ENCODE results near the gene ADRM1. TPM values are rescaled to one million over a fixed set of nuclear protein-coding genes. Genes with fewer than 3 reads are reported as not detected.

Gene ADRM1
- polyA plus RNA-seq, 2 donors: 84.9 to 117 TPM

GRCh38 chr20:62286493-62287064 is 16.2 kb upstream of the ADRM1 start:
- Histone ChIP-seq H3K27me3 (ENCODE audit: control insufficient read depth in 1 of 2, insufficient read depth in 2 of 2, low read length in 2 of 2) (no peaks in the 10 kb centered on the region), H3K4me3 (ENCODE audit: low read depth in 1 of 2, low read length in 2 of 2) (no peak overlapping the region), H3K9me3 (ENCODE audit: control insufficient read depth in 2 of 2, insufficient read depth in 1 of 2, low read depth in 1 of 2, low read length in 1 of 2) (no peaks in the 10 kb centered on the region), H3K4me1 (ENCODE audit: control insufficient read depth in 2 of 2, insufficient read depth in 2 of 2, low read length in 1 of 2) (peaks cover 0 to 2% of the 10 kb centered on the region in 2 donors), H3K27ac (ENCODE audit: low read depth in 2 of 2, low read length in 1 of 2) (no peak overlapping the region), H3K36me3 (ENCODE audit: control insufficient read depth in 2 of 2, insufficient read depth in 2 of 2, low read length in 1 of 2) (peaks cover 18 to 56% of the 10 kb centered on the region in 2 donors)
- WGBS, 2 donors: 88 to 91% methylated on average over 25 of the region's 25 CpGs

GRCh38 chr20:62287129-62287528 is 15.7 kb upstream of the ADRM1 start:
- 86 to 87% methylated on average over 6 of the region's 6 CpGs for WGBS, 2 donors
- Histone ChIP-seq H3K4me3 (ENCODE audit: low read depth in 1 of 2, low read length in 2 of 2) (no peak overlapping the region), H3K9me3 (ENCODE audit: control insufficient read depth in 2 of 2, insufficient read depth in 1 of 2, low read depth in 1 of 2, low read length in 1 of 2) (no peaks in the 10 kb centered on the region), H3K36me3 (ENCODE audit: control insufficient read depth in 2 of 2, insufficient read depth in 2 of 2, low read length in 1 of 2) (peaks cover 20 to 55% of the 10 kb centered on the region in 2 donors), H3K4me1 (ENCODE audit: control insufficient read depth in 2 of 2, insufficient read depth in 2 of 2, low read length in 1 of 2) (peaks cover 0 to 2% of the 10 kb centered on the region in 2 donors), H3K27me3 (ENCODE audit: control insufficient read depth in 1 of 2, insufficient read depth in 2 of 2, low read length in 2 of 2) (no peaks in the 10 kb centered on the region), H3K27ac (ENCODE audit: low read depth in 2 of 2, low read length in 1 of 2) (no peak overlapping the region)

GRCh38 chr20:62287759-62288534 is 14.8 kb upstream of the ADRM1 start:
- Histone ChIP-seq H3K27me3 (ENCODE audit: control insufficient read depth in 1 of 2, insufficient read depth in 2 of 2, low read length in 2 of 2) (no peaks in the 10 kb centered on the region), H3K27ac (ENCODE audit: low read depth in 2 of 2, low read length in 1 of 2) (no peak overlapping the region)
- WGBS, 2 donors: 77 to 81% methylated on average over 12 of the region's 12 CpGs

GRCh38 chr20:62288535-62289105 is 14.2 kb upstream of the ADRM1 start:
- H3K4me3 ChIP-seq (ENCODE audit: low read depth in 1 of 2, low read length in 2 of 2): no peak overlapping the region
- no peak overlapping the region for H3K27ac ChIP-seq (ENCODE audit: low read depth in 2 of 2, low read length in 1 of 2)
- no peaks in the 10 kb centered on the region for H3K9me3 ChIP-seq (ENCODE audit: control insufficient read depth in 2 of 2, insufficient read depth in 1 of 2, low read depth in 1 of 2, low read length in 1 of 2)
- peaks cover 0 to 2% of the 10 kb centered on the region in 2 donors for H3K4me1 ChIP-seq (ENCODE audit: control insufficient read depth in 2 of 2, insufficient read depth in 2 of 2, low read length in 1 of 2)
- no peaks in the 10 kb centered on the region for H3K27me3 ChIP-seq (ENCODE audit: control insufficient read depth in 1 of 2, insufficient read depth in 2 of 2, low read length in 2 of 2)
- 86 to 89% methylated on average over 15 of the region's 15 CpGs for WGBS, 2 donors
- H3K36me3 ChIP-seq (ENCODE audit: control insufficient read depth in 2 of 2, insufficient read depth in 2 of 2, low read length in 1 of 2): peaks cover 7 to 52% of the 10 kb centered on the region in 2 donors

More at GRCh38 chr20:62287759-62288534, 14.8 kb upstream of the ADRM1 start:
- H3K4me1 ChIP-seq (ENCODE audit: control insufficient read depth in 2 of 2, insufficient read depth in 2 of 2, low read length in 1 of 2): peaks cover 0 to 2% of the 10 kb centered on the region in 2 donors
- H3K4me3 ChIP-seq (ENCODE audit: low read depth in 1 of 2, low read length in 2 of 2): no peak overlapping the region
- H3K9me3 ChIP-seq (ENCODE audit: control insufficient read depth in 2 of 2, insufficient read depth in 1 of 2, low read depth in 1 of 2, low read length in 1 of 2): no peaks in the 10 kb centered on the region
- H3K36me3 ChIP-seq (ENCODE audit: control insufficient read depth in 2 of 2, insufficient read depth in 2 of 2, low read length in 1 of 2): peaks cover 14 to 56% of the 10 kb centered on the region in 2 donors

- 81 to 88% methylated on average over 14 of the region's 14 CpGs for WGBS, 2 donors
- Histone ChIP-seq H3K4me3 (ENCODE audit: low read depth in 1 of 2, low read length in 2 of 2) (no peak overlapping the region), H3K27me3 (ENCODE audit: control insufficient read depth in 1 of 2, insufficient read depth in 2 of 2, low read length in 2 of 2) (no peaks in the 10 kb centered on the region), H3K9me3 (ENCODE audit: control insufficient read depth in 2 of 2, insufficient read depth in 1 of 2, low read depth in 1 of 2, low read length in 1 of 2) (no peaks in the 10 kb centered on the region), H3K4me1 (ENCODE audit: control insufficient read depth in 2 of 2, insufficient read depth in 2 of 2, low read length in 1 of 2) (peaks cover 0 to 2% of the 10 kb centered on the region in 2 donors), H3K27ac (ENCODE audit: low read depth in 2 of 2, low read length in 1 of 2) (no peak overlapping the region), H3K36me3 (ENCODE audit: control insufficient read depth in 2 of 2, insufficient read depth in 2 of 2, low read length in 1 of 2) (peaks cover 7 to 49% of the 10 kb centered on the region in 2 donors)
Measured at GRCh38 chr20:62289131-62289530, 13.7 kb upstream of the ADRM1 start.

GRCh38 chr20:62289898-62290297 is 12.9 kb upstream of the ADRM1 start:
- 88 to 94% methylated on average over 8 of the region's 8 CpGs for WGBS, 2 donors
- Histone ChIP-seq H3K36me3 (ENCODE audit: control insufficient read depth in 2 of 2, insufficient read depth in 2 of 2, low read length in 1 of 2) (peaks cover 7 to 51% of the 10 kb centered on the region in 2 donors), H3K4me1 (ENCODE audit: control insufficient read depth in 2 of 2, insufficient read depth in 2 of 2, low read length in 1 of 2) (peaks cover 0 to 2% of the 10 kb centered on the region in 2 donors)

GRCh38 chr20:62291251-62292066 is 11.3 kb upstream of the ADRM1 start:
- H3K4me3 ChIP-seq (ENCODE audit: low read depth in 1 of 2, low read length in 2 of 2): no peak overlapping the region
- H3K9me3 ChIP-seq (ENCODE audit: control insufficient read depth in 2 of 2, insufficient read depth in 1 of 2, low read depth in 1 of 2, low read length in 1 of 2): no peaks in the 10 kb centered on the region
- H3K27ac ChIP-seq (ENCODE audit: low read depth in 2 of 2, low read length in 1 of 2): no peak overlapping the region
- H3K27me3 ChIP-seq (ENCODE audit: control insufficient read depth in 1 of 2, insufficient read depth in 2 of 2, low read length in 2 of 2): no peaks in the 10 kb centered on the region
- H3K36me3 ChIP-seq (ENCODE audit: control insufficient read depth in 2 of 2, insufficient read depth in 2 of 2, low read length in 1 of 2): peaks cover 7 to 49% of the 10 kb centered on the region in 2 donors
- peaks cover 0 to 2% of the 10 kb centered on the region in 2 donors for H3K4me1 ChIP-seq (ENCODE audit: control insufficient read depth in 2 of 2, insufficient read depth in 2 of 2, low read length in 1 of 2)
- 95 to 96% methylated on average over 29 of the region's 29 CpGs for WGBS, 2 donors

More at GRCh38 chr20:62289898-62290297, 12.9 kb upstream of the ADRM1 start:
- H3K27me3 ChIP-seq (ENCODE audit: control insufficient read depth in 1 of 2, insufficient read depth in 2 of 2, low read length in 2 of 2): no peaks in the 10 kb centered on the region
- no peak overlapping the region for H3K4me3 ChIP-seq (ENCODE audit: low read depth in 1 of 2, low read length in 2 of 2)
- no peak overlapping the region for H3K27ac ChIP-seq (ENCODE audit: low read depth in 2 of 2, low read length in 1 of 2)
- H3K9me3 ChIP-seq (ENCODE audit: control insufficient read depth in 2 of 2, insufficient read depth in 1 of 2, low read depth in 1 of 2, low read length in 1 of 2): no peaks in the 10 kb centered on the region

GRCh38 chr20:62292108-62292507 is 10.7 kb upstream of the ADRM1 start:
- Histone ChIP-seq H3K4me1 (ENCODE audit: control insufficient read depth in 2 of 2, insufficient read depth in 2 of 2, low read length in 1 of 2) (peaks cover 0 to 2% of the 10 kb centered on the region in 2 donors), H3K4me3 (ENCODE audit: low read depth in 1 of 2, low read length in 2 of 2) (no peak overlapping the region), H3K27ac (ENCODE audit: low read depth in 2 of 2, low read length in 1 of 2) (no peak overlapping the region), H3K36me3 (ENCODE audit: control insufficient read depth in 2 of 2, insufficient read depth in 2 of 2, low read length in 1 of 2) (peaks cover 7 to 51% of the 10 kb centered on the region in 2 donors), H3K9me3 (ENCODE audit: control insufficient read depth in 2 of 2, insufficient read depth in 1 of 2, low read depth in 1 of 2, low read length in 1 of 2) (no peaks in the 10 kb centered on the region), H3K27me3 (ENCODE audit: control insufficient read depth in 1 of 2, insufficient read depth in 2 of 2, low read length in 2 of 2) (no peaks in the 10 kb centered on the region)
- WGBS, 2 donors: 82 to 84% methylated on average over 11 of the region's 11 CpGs

GRCh38 chr20:62293111-62293784 is 9.5 kb upstream of the ADRM1 start:
- Histone ChIP-seq H3K4me3 (ENCODE audit: low read depth in 1 of 2, low read length in 2 of 2) (no peak overlapping the region), H3K4me1 (ENCODE audit: control insufficient read depth in 2 of 2, insufficient read depth in 2 of 2, low read length in 1 of 2) (no peaks in the 10 kb centered on the region), H3K27me3 (ENCODE audit: control insufficient read depth in 1 of 2, insufficient read depth in 2 of 2, low read length in 2 of 2) (no peaks in the 10 kb centered on the region), H3K9me3 (ENCODE audit: control insufficient read depth in 2 of 2, insufficient read depth in 1 of 2, low read depth in 1 of 2, low read length in 1 of 2) (no peaks in the 10 kb centered on the region), H3K36me3 (ENCODE audit: control insufficient read depth in 2 of 2, insufficient read depth in 2 of 2, low read length in 1 of 2) (peaks cover 9 to 48% of the 10 kb centered on the region in 2 donors), H3K27ac (ENCODE audit: low read depth in 2 of 2, low read length in 1 of 2) (no peak overlapping the region)
- 86 to 90% methylated on average over 20 of the region's 20 CpGs for WGBS, 2 donors

Data from esophagus (tissue), 2 donors.